Stimulated activated CD8-positive, alpha-beta memory T cell treated with anti-CD3 and anti-CD28 coated beads, Interleukin-12 subunit alpha, Interleukin-12 subunit beta, amount 100 ng/mL, for 24 hours (primary cell): ENCODE data around the gene HACD1.

ENCODE experiments used
- DNase-seq: peaks from one replicate; pipeline ENCODE4 v3.0.0-alpha.2; 2020; ENCODE audit errors: extremely low read depth

Gene HACD1

GRCh38 chr10:17617031-17617911, at the start of gene HACD1:
Gene HACD1, minus strand, starts transcription at chr10:17617374. Its CDS starts 35 bp downstream, at chr10:17617339.
- peak; percentile 12 for DNase-seq

- no peak for DNase-seq
These were observed 48.6 kb upstream of the HACD1 start for GRCh38 chr10:17665747-17666146.

GRCh38 chr10:17663450-17663849, 46.3 kb upstream of the HACD1 start:
- no peak for DNase-seq

- DNase-seq, result no peak
These were observed 45.3 kb upstream of the HACD1 start for GRCh38 chr10:17662193-17663138.

- DNase-seq, result no peak
These were observed 44.3 kb upstream of the HACD1 start for GRCh38 chr10:17661510-17661909.

- no peak for DNase-seq
These were observed 43.7 kb upstream of the HACD1 start for GRCh38 chr10:17660921-17661320.

- DNase-seq, result no peak
These were observed 42.2 kb upstream of the HACD1 start for GRCh38 chr10:17659365-17659764.

GRCh38 chr10:17657103-17657500, 39.9 kb upstream of the HACD1 start:
- no peak for DNase-seq

GRCh38 chr10:17655567-17656146, 38.5 kb upstream of the HACD1 start:
- no peak for DNase-seq

- DNase-seq, result no peak
These were observed 37.8 kb upstream of the HACD1 start for GRCh38 chr10:17655009-17655408.

- no peak for DNase-seq
These were observed 35.4 kb upstream of the HACD1 start for GRCh38 chr10:17652585-17652984.

- DNase-seq, result no peak
These were observed 34.7 kb upstream of the HACD1 start for GRCh38 chr10:17651896-17652295.

- no peak for DNase-seq
These were observed 33.2 kb upstream of the HACD1 start for GRCh38 chr10:17650416-17650815.

GRCh38 chr10:17649836-17650235, 32.7 kb upstream of the HACD1 start:
- no peak for DNase-seq

GRCh38 chr10:17649052-17649451, 31.9 kb upstream of the HACD1 start:
- DNase-seq, result no peak

GRCh38 chr10:17648243-17649035, 31.3 kb upstream of the HACD1 start:
- no peak for DNase-seq

- DNase-seq, result no peak
These were observed 30.2 kb upstream of the HACD1 start for GRCh38 chr10:17647326-17647725.

- no peak for DNase-seq
These were observed 28.6 kb upstream of the HACD1 start for GRCh38 chr10:17645621-17646345.

- no peak for DNase-seq
These were observed 27.3 kb upstream of the HACD1 start for GRCh38 chr10:17644485-17644943.

- DNase-seq, result peak; percentile 78
These were observed 26.7 kb upstream of the HACD1 start, which contains the start of gene STAM for GRCh38 chr10:17643755-17644484. Gene STAM, plus strand, starts transcription at chr10:17644151. Its CDS starts 189 bp downstream, at chr10:17644340.
